Nephron progenitor cell (in vitro differentiated cells): Measurements from ENCODE around the gene PPP6R3.
"Not testable (repeated sequence)": the region's sequence is repeated elsewhere in the genome, so short reads cannot be mapped to it uniquely, and the experiment has no call there.

ENCODE experiments used
- DNase-seq: peaks from one replicate; pipeline ENCODE4 v3.0.0; 2021
- H3K27ac Mint-ChIP-seq: 2 replicates; pipeline ENCODE4 v1.8.0; 2021; ENCODE audit warnings: mild to moderate bottlenecking, moderate library complexity, mixed read lengths
- H3K27me3 Mint-ChIP-seq: 2 replicates; pipeline ENCODE4 v1.8.0; 2021; ENCODE audit warnings: mild to moderate bottlenecking, low read depth, mixed read lengths; ENCODE audit not compliant: poor library complexity
- H3K36me3 Mint-ChIP-seq: 2 replicates; pipeline ENCODE4 v1.8.0; 2021; ENCODE audit warnings: low read depth, mixed read lengths
- H3K4me1 Mint-ChIP-seq: 2 replicates; pipeline ENCODE4 v1.8.0; 2021; ENCODE audit warnings: mixed read lengths
- H3K4me3 Mint-ChIP-seq: 2 replicates; pipeline ENCODE4 v1.8.0; 2021; ENCODE audit warnings: mild to moderate bottlenecking, moderate library complexity, mixed read lengths
- H3K9me3 Mint-ChIP-seq: 2 replicates; pipeline ENCODE4 v1.8.0; 2021; ENCODE audit warnings: mild to moderate bottlenecking, moderate library complexity, mixed read lengths
- CTCF ChIP-seq: fragments of 200-600 bp; sonication (generic); IDR thresholded peaks from 2 replicates; pipeline ENCODE4 v1.5.0; 2021; ENCODE audit warnings: antibody characterized with exemption

The PPP6R3 gene

GRCh38 chr11:68455485-68455884 lies 5.1 kb upstream of the PPP6R3 start:
- H3K27ac Mint-ChIP-seq, result no peak overlapping the region
- no peak overlapping the region for H3K4me3 Mint-ChIP-seq
- no peaks in the 10 kb centered on the region for H3K9me3 Mint-ChIP-seq
- no peak for DNase-seq
- H3K4me1 Mint-ChIP-seq, result peaks cover 15% of the 10 kb centered on the region
- peaks cover 10% of the 10 kb centered on the region for H3K27me3 Mint-ChIP-seq
- TF ChIP-seq CTCF, result no peak
- no peaks in the 10 kb centered on the region for H3K36me3 Mint-ChIP-seq

- Mint-ChIP-seq H3K4me1 (peaks cover 25% of the 10 kb centered on the region), H3K36me3 (no peaks in the 10 kb centered on the region), H3K27me3 (peaks cover 10% of the 10 kb centered on the region), H3K27ac (no peak overlapping the region), H3K4me3 (no peak overlapping the region), H3K9me3 (no peaks in the 10 kb centered on the region)
- no peak for DNase-seq
- no peak for TF ChIP-seq CTCF
Measured at GRCh38 chr11:68457216-68457897, 3.2 kb upstream of the PPP6R3 start.

- no peak for DNase-seq
- Mint-ChIP-seq H3K27ac (peak overlapping the region; percentile 25), H3K4me1 (peaks cover 30% of the 10 kb centered on the region)
Measured at GRCh38 chr11:68457898-68458249, 2.7 kb upstream of the PPP6R3 start.

GRCh38 chr11:68458340-68458739 lies 2.2 kb upstream of the PPP6R3 start:
- H3K27ac Mint-ChIP-seq, result peak overlapping the region; percentile 25
- not testable (repeated sequence) for DNase-seq, H3K27me3 Mint-ChIP-seq, H3K9me3 Mint-ChIP-seq, H3K36me3 Mint-ChIP-seq
- peaks cover 34% of the 10 kb centered on the region for H3K4me1 Mint-ChIP-seq
- peak overlapping the region; percentile 56 for H3K4me3 Mint-ChIP-seq

More at GRCh38 chr11:68457898-68458249, 2.7 kb upstream of the PPP6R3 start:
- Mint-ChIP-seq H3K9me3 (no peaks in the 10 kb centered on the region), H3K36me3 (peaks cover 3% of the 10 kb centered on the region), H3K4me3 (no peak overlapping the region), H3K27me3 (peaks cover 10% of the 10 kb centered on the region)
- TF ChIP-seq CTCF, result no peak

- Mint-ChIP-seq H3K27ac (peak overlapping the region; percentile 98), H3K36me3 (peaks cover 10% of the 10 kb centered on the region), H3K27me3 (peaks cover 6% of the 10 kb centered on the region), H3K9me3 (no peaks in the 10 kb centered on the region), H3K4me1 (peaks cover 46% of the 10 kb centered on the region), H3K4me3 (peak overlapping the region; percentile 83)
- peak; percentile 97 for DNase-seq
- no peak for TF ChIP-seq CTCF
Measured at GRCh38 chr11:68459886-68460740, 439 bp upstream of the PPP6R3 start.

GRCh38 chr11:68461575-68461917 lies 994 bp downstream of the PPP6R3 start:
- Mint-ChIP-seq H3K4me3 (peak overlapping the region; percentile 95), H3K9me3 (no peaks in the 10 kb centered on the region), H3K36me3 (peaks cover 21% of the 10 kb centered on the region), H3K4me1 (peaks cover 50% of the 10 kb centered on the region), H3K27me3 (no peaks in the 10 kb centered on the region), H3K27ac (peak overlapping the region; percentile 96)
- no peak for TF ChIP-seq CTCF
- DNase-seq, result no peak
